HEK293T (cell line): ENCODE results near the gene ERC1.
A peak's percentile ranks its signal among the peaks of the same experiment; 100 is the strongest.

ENCODE experiments used
- CTCF ChIA-PET: fragments of 350-600 bp; formaldehyde crosslinking; extraction: SDS; loops from one replicate; lab custom pipeline; 2021; ENCODE audit warnings: antibody characterized with exemption, inconsistent platforms; lab: Yijun Ruan, JAX
- POLR2A ChIA-PET: fragments of 350-600 bp; formaldehyde crosslinking; extraction: SDS; loops from one replicate; lab custom pipeline; 2020; ENCODE audit warnings: antibody characterized with exemption, inconsistent platforms; lab: Yijun Ruan, JAX
- DNase-seq: peaks from one replicate; pipeline ENCODE4 v3.0.0; 2012; ENCODE audit warnings: mixed read lengths; ENCODE audit errors: extremely low spot score
- ARNT ChIP-seq: fragments of 450-650 bp; IDR thresholded peaks from 2 replicates; pipeline ENCODE4 v1.6.1; 2017; ENCODE audit warnings: mild to moderate bottlenecking
- BHLHE40 ChIP-seq: fragments of 450-650 bp; IDR thresholded peaks from 2 replicates; pipeline ENCODE4 v1.6.1; 2016; ENCODE audit warnings: mild to moderate bottlenecking, moderate library complexity, borderline replicate concordance
- CTBP1 ChIP-seq: fragments of 450-650 bp; IDR thresholded peaks from 2 replicates; pipeline ENCODE4 v1.6.1; 2016; ENCODE audit warnings: borderline replicate concordance
- ELF4 ChIP-seq: fragments of 450-650 bp; IDR thresholded peaks from 2 replicates; pipeline ENCODE4 v1.6.1; 2017; ENCODE audit warnings: antibody characterized with exemption
- FOXA1 ChIP-seq: fragments of 450-650 bp; IDR thresholded peaks from 2 replicates; pipeline ENCODE4 v1.6.1; 2016; ENCODE audit warnings: mild to moderate bottlenecking
- FOXK2 ChIP-seq: fragments of 450-650 bp; IDR thresholded peaks from 2 replicates; pipeline ENCODE4 v1.6.1; 2016; ENCODE audit warnings: mild to moderate bottlenecking
- FOXM1 ChIP-seq: fragments of 450-650 bp; IDR thresholded peaks from 2 replicates; pipeline ENCODE4 v1.6.1; 2017; ENCODE audit warnings: mild to moderate bottlenecking, borderline replicate concordance
- HDGF ChIP-seq: fragments of 450-650 bp; IDR thresholded peaks from 2 replicates; pipeline ENCODE4 v1.6.1; 2017; ENCODE audit warnings: antibody characterized with exemption, borderline replicate concordance
- L3MBTL2 ChIP-seq: fragments of 450-650 bp; conservative IDR thresholded peaks from 2 replicates; pipeline ENCODE4 v1.6.1; 2016; ENCODE audit warnings: mild to moderate bottlenecking
- LEF1 ChIP-seq: fragments of 450-650 bp; IDR thresholded peaks from 2 replicates; pipeline ENCODE4 v1.6.1; 2017; ENCODE audit warnings: mild to moderate bottlenecking, borderline replicate concordance
- NFRKB ChIP-seq: fragments of 450-650 bp; IDR thresholded peaks from 2 replicates; pipeline ENCODE4 v1.6.1; 2016; ENCODE audit warnings: mild to moderate bottlenecking, moderate library complexity
- SP1 ChIP-seq: fragments of 450-650 bp; IDR thresholded peaks from 2 replicates; pipeline ENCODE4 v1.6.1; 2017
- SUZ12 ChIP-seq: fragments of 450-650 bp; IDR thresholded peaks from 2 replicates; pipeline ENCODE4 v1.6.1; 2016; ENCODE audit warnings: mild to moderate bottlenecking
- TARDBP ChIP-seq: fragments of 450-650 bp; IDR thresholded peaks from 2 replicates; pipeline ENCODE4 v1.6.1; 2016
- ZNF384 ChIP-seq: fragments of 450-650 bp; IDR thresholded peaks from 2 replicates; pipeline ENCODE4 v1.6.1; 2016
- TF ChIP-seq, protein P1 (sequence below): fragments of 450-650 bp; IDR thresholded peaks from 2 replicates; pipeline ENCODE4 v1.6.1; 2016

Gene ERC1

GRCh38 chr12:1464925-1465324, 473.9 kb downstream of the ERC1 start:
- no peak for DNase-seq
- ChIA-PET POLR2A (interaction anchor here (0.7 kb wide), 1 partner anchor 17 kb away, joined by 3 read pairs; no protein-coding TSS in a partner anchor), CTCF (interaction anchor here (0.7 kb wide), 1 partner anchor 76 kb away, joined by 3 read pairs; no protein-coding TSS in a partner anchor)
- TF ChIP-seq SP1 (no peak), LEF1 (no peak), NFRKB (no peak), ZNF384 (no peak)

DNA sequence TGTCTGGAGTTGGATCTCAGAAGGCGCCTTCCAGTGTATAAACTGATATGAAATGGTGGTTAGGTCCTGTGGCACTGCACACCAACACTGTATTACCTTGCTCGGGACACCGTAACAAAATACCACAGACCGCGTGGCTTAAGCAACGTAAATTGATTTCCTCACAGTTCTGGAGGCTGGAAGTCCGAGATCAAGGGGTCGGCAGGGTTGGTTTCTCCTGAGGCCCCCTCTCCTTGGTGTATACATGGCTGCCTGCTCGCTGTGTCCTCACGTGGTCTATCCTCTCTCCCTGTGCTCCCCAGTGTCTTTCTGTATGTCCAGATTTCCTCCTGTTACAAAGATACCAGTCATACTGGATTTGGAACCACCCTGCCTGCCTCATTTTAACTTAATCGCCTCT, 475.0 kb downstream of the ERC1 start:
- ChIA-PET POLR2A (no interaction called here), CTCF (no interaction called here)
- DNase-seq = no peak
- TF ChIP-seq BHLHE40 (no peak), SP1 (no peak), L3MBTL2 (no peak), FOXM1 (no peak), ELF4 (no peak), TARDBP (no peak), LEF1 (no peak), NFRKB (no peak), CTBP1 (no peak), FOXK2 (no peak), FOXA1 (no peak), SUZ12 (no peak), ARNT (no peak), ZNF384 (no peak), HDGF (no peak)
- TF ChIP-seq, protein P1, sequence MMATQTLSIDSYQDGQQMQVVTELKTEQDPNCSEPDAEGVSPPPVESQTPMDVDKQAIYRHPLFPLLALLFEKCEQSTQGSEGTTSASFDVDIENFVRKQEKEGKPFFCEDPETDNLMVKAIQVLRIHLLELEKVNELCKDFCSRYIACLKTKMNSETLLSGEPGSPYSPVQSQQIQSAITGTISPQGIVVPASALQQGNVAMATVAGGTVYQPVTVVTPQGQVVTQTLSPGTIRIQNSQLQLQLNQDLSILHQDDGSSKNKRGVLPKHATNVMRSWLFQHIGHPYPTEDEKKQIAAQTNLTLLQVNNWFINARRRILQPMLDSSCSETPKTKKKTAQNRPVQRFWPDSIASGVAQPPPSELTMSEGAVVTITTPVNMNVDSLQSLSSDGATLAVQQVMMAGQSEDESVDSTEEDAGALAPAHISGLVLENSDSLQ = no peak

- ChIA-PET POLR2A (no interaction called here), CTCF (no interaction called here)
- no peak for TF ChIP-seq FOXK2
- TF ChIP-seq, protein P1 = peak; percentile 63
- peak; percentile 59 for DNase-seq
These were observed 475.6 kb downstream of the ERC1 start for GRCh38 chr12:1466481-1467154.

DNA sequence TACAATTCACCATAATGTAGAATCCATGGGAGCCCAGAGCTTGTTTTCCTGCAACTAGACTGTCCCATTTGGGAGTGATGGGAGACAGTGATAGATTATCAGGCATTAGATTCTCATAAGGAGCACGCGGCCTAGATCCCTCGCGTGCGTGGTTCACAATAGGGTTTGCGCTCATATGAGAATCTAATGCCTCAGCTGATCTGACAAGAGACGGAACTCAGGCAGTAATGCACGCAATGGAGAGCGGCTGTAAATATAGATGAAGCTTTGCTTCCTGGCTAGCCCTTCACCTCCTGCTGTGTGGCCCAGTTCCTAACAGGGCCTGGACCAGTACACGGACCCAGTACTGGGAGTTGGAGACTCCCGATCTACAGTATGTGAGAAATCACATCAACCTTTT, 476.7 kb downstream of the ERC1 start:
- CTCF ChIA-PET = no interaction called here
- TF ChIP-seq TARDBP = no peak
- TF ChIP-seq FOXA1 = no peak
- no peak for TF ChIP-seq BHLHE40
- TF ChIP-seq ELF4 = no peak
- no peak for TF ChIP-seq ZNF384
- no peak for TF ChIP-seq NFRKB
- TF ChIP-seq ARNT = no peak
- TF ChIP-seq SP1 = no peak
- no peak for TF ChIP-seq LEF1
- no peak for TF ChIP-seq HDGF
- POLR2A ChIA-PET = no interaction called here

DNA sequence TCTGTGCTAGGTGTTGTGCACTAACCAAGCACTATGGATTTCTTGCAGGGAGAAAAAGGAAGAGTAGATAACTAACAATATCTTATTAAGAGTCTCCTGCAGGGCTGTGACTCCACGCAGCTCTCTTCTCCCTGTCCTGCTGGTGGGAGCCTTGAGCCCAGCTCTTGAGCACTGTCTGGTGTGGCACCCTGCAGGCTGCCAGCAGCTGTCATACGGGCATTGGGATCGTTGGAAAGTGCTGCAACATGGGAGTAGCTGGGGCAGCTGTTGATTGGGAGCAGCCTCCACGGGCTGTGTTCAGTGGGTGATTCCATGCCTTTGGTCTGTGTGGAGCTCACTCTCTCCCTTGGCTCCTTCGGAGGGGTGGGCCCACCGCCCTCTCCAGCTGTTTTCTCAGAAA, 478.0 kb downstream of the ERC1 start:
- TF ChIP-seq SUZ12 (no peak), NFRKB (no peak), L3MBTL2 (no peak), CTBP1 (no peak), TARDBP (no peak), ZNF384 (no peak), LEF1 (no peak), BHLHE40 (no peak), SP1 (no peak), FOXA1 (no peak)
- TF ChIP-seq, protein P1 = no peak
- CTCF ChIA-PET = no interaction called here
- no peak for DNase-seq
- POLR2A ChIA-PET = no interaction called here

More for the DNA sequence above, 476.7 kb downstream of the ERC1 start:
- no peak for DNase-seq

GRCh38 chr12:1470051-1470450, 479.0 kb downstream of the ERC1 start:
- ChIA-PET CTCF (no interaction called here), POLR2A (no interaction called here)
- TF ChIP-seq TARDBP = no peak
- no peak for TF ChIP-seq FOXM1
- no peak for TF ChIP-seq SP1
- no peak for TF ChIP-seq NFRKB
- no peak for TF ChIP-seq ELF4
- TF ChIP-seq ZNF384 = no peak
- TF ChIP-seq ARNT = no peak
- TF ChIP-seq FOXK2 = no peak
- TF ChIP-seq L3MBTL2 = no peak
- TF ChIP-seq FOXA1 = no peak
- DNase-seq = no peak

- TF ChIP-seq ZNF384 (no peak), BHLHE40 (no peak), FOXM1 (no peak)
- ChIA-PET POLR2A (no interaction called here), CTCF (no interaction called here)
- DNase-seq = no peak
These were observed 480.2 kb downstream of the ERC1 start for GRCh38 chr12:1471224-1471623.
